ENCODE data around the gene DCDC2.

The DCDC2 gene

GRCh38 chr6:24382220-24382540 lies 24.3 kb upstream of the DCDC2 start:
- Histone ChIP-seq H3K4me3 (replicated peaks; ENCODE audit: insufficient read depth, low read length) (no peak overlapping the region), H3K27me3 (ENCODE audit: insufficient read depth, poor library complexity, severe bottlenecking) (no peaks in the 10 kb centered on the region), H3K27ac (replicated peaks) (no peak overlapping the region)
- DNase-seq (ENCODE audit: low read depth in 1 of 2, low spot score in 1 of 2), result no peak
- TF ChIP-seq POLR2AphosphoS5 (IDR thresholded peaks at IDR 0.05; ENCODE audit: low read depth) (no peak), REST (IDR thresholded peaks at IDR 0.05; ENCODE audit: insufficient replicate concordance, low read depth) (no peak), SPI1 (IDR thresholded peaks at IDR 0.05; ENCODE audit: borderline replicate concordance, low read depth) (no peak)
- TF ChIP-seq, protein P1, sequence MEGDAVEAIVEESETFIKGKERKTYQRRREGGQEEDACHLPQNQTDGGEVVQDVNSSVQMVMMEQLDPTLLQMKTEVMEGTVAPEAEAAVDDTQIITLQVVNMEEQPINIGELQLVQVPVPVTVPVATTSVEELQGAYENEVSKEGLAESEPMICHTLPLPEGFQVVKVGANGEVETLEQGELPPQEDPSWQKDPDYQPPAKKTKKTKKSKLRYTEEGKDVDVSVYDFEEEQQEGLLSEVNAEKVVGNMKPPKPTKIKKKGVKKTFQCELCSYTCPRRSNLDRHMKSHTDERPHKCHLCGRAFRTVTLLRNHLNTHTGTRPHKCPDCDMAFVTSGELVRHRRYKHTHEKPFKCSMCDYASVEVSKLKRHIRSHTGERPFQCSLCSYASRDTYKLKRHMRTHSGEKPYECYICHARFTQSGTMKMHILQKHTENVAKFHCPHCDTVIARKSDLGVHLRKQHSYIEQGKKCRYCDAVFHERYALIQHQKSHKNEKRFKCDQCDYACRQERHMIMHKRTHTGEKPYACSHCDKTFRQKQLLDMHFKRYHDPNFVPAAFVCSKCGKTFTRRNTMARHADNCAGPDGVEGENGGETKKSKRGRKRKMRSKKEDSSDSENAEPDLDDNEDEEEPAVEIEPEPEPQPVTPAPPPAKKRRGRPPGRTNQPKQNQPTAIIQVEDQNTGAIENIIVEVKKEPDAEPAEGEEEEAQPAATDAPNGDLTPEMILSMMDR (IDR thresholded peaks at IDR 0.05; ENCODE audit: insufficient read depth, low read length), result no peak

DNA sequence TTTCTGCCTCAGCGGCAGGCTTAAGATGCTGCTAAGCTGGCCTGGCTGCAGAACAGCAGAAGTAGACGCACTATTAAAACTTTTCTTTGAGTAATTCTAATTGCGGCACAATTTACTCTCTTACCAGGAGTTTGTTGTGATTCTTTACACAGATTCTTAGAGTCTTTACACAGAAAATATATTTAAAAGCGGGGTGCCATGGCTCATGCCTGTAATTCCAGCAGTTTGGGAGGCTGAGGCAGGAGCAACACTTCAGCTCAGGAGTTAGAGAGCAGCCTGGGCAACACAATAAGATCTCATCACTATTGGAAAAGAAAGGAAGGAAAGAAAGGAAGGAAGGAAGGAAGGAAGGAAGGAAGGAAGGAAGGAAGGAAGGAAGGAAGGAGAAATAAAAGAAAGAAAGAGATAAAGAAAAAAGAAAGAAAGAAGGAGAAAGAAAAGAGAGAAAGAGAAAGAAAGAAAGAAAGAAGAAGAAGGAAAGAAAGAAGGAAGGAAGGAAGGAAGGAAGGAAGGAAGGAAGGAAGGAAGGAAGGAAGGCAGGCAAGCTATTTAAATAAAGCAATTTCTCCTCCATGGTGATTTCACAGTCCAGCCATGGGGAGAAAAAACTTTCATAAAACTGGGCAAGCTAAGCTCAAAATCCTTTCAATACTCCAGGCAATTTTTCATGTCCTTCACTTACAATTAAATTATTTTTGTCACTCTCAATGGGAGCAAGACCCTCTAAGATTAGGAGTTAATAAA lies 23.8 kb upstream of the DCDC2 start:
- no peak overlapping the region for H3K4me3 ChIP-seq (replicated peaks; ENCODE audit: insufficient read depth, low read length)
- TF ChIP-seq POLR2AphosphoS5 (IDR thresholded peaks at IDR 0.05; ENCODE audit: low read depth) (no peak), SPI1 (IDR thresholded peaks at IDR 0.05; ENCODE audit: borderline replicate concordance, low read depth) (no peak), GABPA (IDR thresholded peaks at IDR 0.05; ENCODE audit: low read depth) (no peak), REST (IDR thresholded peaks at IDR 0.05; ENCODE audit: insufficient replicate concordance, low read depth) (no peak)
- TF ChIP-seq, protein P1 (IDR thresholded peaks at IDR 0.05; ENCODE audit: insufficient read depth, low read length), result no peak
- H3K27me3 ChIP-seq (ENCODE audit: insufficient read depth, poor library complexity, severe bottlenecking), result no peaks in the 10 kb centered on the region
- no peak for DNase-seq (ENCODE audit: low read depth in 1 of 2, low spot score in 1 of 2)
- H3K27ac ChIP-seq (replicated peaks), result no peak overlapping the region

DNA sequence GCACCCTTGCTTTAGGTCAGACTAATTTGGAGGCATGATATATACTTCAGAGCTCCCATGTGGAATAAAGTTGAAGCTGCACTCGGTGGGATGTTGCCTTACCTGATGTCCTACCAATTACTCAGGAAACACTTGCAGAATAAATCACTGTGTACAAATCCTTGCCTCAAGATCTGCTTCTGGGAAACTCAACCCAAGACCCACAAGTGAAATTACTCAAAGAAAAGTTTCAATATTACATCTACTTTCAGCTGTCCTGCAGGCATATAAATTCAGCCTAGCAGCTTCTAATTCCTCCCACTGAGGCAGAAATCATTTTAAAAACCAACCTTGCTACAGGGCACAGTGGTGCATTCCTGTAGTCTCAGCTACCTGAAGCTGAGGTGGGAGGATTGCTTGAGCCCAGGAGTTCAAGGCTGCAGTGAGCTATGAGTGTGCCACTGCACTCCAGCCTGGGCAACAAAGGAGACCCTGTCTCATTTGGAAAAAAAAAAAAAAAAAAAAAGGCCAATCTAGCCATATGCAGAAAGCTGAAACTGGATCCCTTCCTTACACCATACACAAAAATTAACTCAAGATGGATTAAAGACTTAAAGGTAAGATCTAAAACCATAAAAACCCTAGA lies 20.7 kb upstream of the DCDC2 start:
- DNase-seq (ENCODE audit: low read depth in 1 of 2, low spot score in 1 of 2), result no peak
- Histone ChIP-seq H3K27me3 (ENCODE audit: insufficient read depth, poor library complexity, severe bottlenecking) (no peaks in the 10 kb centered on the region), H3K4me3 (replicated peaks; ENCODE audit: insufficient read depth, low read length) (no peak overlapping the region), H3K27ac (replicated peaks) (no peak overlapping the region)
- no peak for TF ChIP-seq REST (IDR thresholded peaks at IDR 0.05; ENCODE audit: insufficient replicate concordance, low read depth)
- no peak for TF ChIP-seq GABPA (IDR thresholded peaks at IDR 0.05; ENCODE audit: low read depth)

All from HL-60 (cell line).